Medulla oblongata (tissue), 1 donor: ENCODE results near the gene CCNK.
A peak's percentile ranks its signal among the peaks of the same experiment; 100 is the strongest.

ENCODE experiments used
- DNase-seq: peaks from one replicate; pipeline ENCODE4 v3.0.0-alpha.2; 2015; ENCODE audit errors: extremely low spot score

CCNK gene

DNA sequence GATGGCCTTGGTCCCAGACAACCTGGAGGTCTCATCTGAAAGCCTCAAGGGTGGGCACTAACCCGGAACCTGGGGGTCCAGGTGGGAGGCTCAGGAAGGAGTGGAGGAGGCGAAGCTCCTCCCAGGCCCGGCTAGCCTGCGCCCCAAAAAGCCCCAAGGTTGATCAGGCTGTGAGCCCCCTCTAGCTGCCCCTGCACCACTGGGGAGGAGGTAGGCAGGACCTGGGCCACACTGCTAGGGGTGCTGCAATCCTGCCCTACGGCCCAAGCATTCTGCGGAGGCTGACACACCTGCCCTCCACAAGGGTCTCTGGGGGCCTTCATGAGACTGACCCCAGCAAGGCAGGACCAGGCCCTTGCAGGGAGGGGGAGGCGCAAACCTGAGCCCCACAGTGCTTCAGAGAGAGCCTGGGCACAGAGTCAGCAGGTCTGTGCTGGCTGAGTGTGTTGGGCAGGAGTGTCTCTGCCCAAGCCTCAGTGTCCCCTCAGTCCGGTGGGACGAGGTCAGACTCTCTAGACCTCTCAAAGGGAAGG is 70.9 kb downstream of the CCNK start:
- DNase-seq, result no peak

DNA sequence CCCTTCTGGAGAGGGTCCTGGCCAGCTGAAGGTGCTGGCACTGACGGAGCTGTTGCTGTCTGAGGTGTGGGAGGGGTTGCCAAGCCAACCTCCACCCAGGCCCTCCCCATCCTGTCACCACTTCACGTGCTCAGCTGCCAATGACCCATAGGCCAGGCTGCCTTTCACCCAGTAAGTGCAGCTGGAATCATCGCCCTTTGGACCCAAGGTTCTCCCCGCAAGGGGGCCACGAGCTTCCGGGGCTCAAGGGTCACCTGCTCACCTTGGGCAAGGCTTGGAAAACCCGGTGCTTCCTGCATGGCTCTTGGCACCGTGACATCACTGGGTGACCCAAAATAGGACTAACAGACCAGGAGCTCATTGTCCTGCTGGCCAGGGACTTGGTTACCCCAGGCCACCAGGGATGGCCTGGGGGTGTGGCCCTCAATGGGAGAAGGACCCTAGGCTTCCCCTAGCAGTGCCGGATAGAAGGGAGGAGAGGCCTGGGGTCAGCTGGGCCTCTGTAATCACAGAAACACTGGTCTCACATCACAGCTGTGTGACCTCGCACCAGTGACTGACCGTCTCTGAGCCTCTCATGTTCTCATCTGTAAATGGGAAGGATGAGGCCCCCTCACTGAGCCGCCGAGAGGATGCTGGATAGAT is 71.5 kb downstream of the CCNK start:
- DNase-seq, result no peak

DNA sequence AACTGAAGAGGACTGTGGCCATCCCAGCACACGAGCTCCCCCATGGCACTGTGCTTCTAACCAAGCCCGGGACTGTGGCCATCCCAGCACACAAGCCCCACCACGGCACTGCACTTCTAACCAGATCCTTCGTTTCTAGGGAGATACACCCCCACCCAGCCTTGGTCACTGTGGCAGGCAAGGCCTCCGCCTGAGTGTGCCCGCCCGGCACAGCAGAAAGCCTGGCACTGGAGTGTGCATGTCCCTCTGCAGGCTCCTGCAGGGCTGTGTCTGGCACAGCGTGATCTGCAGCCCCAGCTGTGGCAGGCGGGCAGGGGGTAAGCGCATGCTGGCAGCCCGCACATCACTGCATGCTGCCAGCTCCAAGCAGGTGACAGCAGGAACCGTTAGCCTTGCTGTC is 73.0 kb downstream of the CCNK start:
- DNase-seq, result peak; percentile 65

DNA sequence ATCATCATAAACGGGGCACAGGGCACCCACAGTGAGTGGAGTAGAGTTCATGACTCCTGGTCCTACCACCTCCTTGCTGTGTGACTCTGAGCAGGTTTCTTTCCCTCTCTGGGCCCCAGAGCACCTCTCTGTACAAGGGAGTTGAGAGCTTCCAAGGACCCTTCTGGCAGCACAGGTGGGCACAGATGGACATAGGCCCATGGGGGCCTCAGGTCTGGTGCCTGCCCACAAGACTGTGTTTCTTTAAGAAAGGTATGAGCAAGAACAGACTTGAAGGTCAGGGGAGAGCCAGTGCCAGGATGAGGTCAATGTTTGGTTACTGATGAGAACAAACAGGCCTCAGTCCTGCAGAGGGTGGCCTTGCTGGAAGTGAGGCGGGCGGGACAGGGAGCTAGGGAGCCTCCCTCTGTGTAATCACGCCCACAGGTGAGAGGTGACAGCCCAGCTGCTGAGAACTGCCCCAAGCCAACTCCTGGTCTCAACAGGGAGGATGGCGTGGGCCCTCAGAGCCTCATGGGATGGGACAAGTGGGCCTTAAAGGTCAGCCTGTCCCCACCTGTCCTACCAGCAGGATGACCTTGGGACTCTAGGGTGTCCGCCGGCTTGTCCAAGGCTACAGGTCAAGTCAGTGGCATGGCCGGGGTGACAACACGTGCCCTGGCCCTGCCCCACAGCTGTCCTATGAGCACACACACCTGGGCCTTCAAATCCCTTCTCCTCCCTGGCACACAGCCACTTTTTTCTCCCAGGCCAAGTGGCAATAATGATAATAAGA is 73.7 kb downstream of the CCNK start:
- no peak for DNase-seq

DNA sequence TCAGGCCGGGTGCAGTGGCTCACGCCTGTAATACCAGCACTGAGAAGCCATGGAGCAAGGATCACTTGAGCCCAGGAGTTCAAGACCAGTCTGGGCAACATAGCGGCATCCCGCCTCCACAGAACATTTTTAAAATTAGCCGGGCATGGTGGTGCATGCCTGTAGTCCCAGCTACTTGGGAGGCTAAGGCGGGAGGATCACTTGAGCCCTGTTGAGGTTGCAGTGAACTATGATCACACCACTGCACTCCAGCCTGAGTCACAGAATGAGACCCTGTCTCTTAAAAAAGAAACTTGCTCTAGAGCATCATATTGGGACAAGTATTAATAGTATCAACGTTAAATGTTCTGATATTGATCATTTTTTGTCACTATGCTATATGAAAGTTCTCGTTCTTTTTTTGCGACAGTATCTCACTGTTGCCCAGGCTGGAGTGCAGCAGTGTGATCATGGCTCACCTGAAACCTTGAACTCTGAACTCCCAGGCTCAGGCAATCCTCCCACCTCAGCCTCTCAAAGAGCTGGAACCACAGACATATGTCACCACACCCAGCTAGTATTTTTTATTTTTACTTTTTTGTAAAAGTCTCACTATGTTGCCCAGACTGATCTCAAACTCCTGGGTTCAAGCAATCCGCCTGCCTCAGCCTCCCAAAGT is 75.1 kb downstream of the CCNK start:
- no peak for DNase-seq

DNA sequence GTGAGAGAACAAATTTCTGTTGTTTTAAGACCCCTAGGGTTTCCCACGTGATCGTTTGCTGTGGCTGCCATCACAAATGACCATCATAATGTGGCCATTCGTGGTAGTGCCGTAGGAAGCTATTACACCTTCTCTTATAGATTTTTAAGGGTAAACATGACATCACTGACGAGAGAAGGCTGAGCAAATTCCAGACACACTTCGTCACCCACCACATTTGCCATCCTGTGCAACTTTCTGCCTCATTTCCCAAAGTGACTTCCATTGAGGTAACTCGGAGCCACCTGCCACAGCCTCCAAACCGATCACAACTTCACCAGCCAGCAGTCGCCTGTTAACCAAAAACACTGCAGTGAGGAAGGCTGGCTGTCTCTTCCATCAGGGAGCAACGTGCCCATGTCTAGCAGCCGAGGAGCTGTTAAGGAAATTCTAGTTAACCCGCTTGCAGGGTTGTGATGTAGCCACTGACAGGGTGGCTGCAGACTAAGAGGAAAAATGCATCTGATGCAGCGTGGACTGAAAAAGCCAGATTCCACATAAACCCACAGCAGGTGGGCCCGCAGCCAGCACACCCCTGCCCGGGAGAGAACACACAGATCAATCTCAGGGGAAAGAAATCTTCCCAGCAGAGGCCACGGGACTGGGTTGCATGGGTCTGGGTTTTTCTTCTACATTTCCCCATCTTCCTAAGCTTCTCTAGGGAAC is 78.2 kb downstream of the CCNK start:
- no peak for DNase-seq

DNA sequence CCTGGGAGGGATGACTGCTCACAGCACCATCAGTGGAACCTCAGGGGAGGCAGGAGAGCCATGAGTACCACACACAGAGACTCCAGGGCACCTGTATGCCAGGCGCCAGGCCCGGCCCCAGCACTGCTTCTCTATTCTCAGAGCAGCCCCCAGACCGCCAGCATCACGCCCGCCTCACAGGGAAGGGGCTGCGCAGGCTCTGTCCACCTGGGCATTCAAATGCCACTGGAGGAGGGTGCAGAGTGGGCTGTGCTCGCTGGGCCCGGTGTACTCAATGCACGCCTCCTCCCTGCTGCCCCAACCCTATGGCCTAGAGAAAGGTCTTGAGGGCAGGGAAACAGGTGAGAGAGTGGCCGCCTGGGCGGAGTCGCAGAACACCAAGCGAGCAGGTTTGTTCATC is 79.2 kb downstream of the CCNK start:
- no peak for DNase-seq

DNA sequence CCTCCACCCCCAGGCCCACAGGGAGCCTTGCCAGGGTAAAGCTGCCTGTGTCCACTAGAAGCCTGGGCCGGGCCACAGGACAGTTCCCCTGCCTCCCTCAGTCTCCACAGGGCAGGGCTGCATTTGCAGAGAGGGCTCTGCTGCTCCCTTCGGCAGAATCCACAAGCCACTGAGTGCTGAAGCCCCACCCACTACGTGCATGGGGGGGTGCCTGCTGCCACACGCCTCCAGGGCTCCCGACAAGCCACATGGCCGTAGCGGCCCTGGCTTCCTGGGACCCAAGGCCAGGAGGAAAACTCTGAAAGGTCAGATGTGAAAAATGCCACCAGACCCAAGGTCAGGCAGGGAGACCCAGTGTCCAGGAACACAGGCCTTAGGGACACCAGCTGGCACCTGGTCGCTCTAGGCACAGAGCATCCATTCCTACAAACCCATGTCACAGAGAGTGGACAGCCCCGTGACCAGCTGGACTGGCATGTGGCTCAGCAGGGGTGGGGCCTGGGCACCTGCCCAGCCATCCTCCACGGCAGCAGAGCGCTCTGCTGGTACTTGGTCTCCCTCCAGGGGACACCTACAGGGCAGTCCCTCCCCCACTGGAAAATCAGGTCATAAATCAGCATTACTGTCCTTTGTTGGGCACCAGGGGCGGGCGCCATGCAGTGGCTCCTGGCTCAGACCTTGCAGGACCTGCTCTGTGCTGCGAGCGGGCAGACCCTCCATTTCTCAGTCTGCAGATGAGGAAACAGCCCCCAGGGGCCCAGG is 79.9 kb downstream of the CCNK start:
- DNase-seq, result no peak

DNA sequence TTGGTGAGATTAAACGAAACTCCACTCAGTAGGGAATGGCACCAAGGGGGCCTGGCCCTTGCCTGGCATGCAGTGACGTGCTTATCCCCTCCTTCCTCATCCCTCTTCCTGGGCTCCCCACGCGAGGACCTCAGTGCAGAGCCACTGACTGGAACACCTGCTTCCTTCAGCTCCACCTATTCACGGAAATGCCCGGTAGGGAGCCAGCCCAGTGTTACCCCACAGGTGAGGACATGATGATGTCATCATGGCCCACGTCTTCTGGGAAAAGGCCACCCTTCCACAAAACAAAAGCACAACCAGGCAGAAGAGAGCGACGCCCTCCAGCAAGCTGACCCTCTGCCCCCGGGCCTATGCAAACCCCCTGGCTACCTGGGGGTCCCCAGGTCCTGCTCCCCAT is 80.7 kb downstream of the CCNK start:
- DNase-seq, result no peak
